IPS-15b (cell line): ENCODE results near the gene TEDC1.

Experiments used
- H3K27me3 ChIP-seq: one replicate; pipeline ENCODE4 v1.6.1; 2013; ENCODE audit warnings: low read length; ENCODE audit not compliant: control insufficient read depth, insufficient read depth
- H3K36me3 ChIP-seq: one replicate; pipeline ENCODE4 v1.6.1; 2013; ENCODE audit warnings: low read length; ENCODE audit not compliant: control insufficient read depth, insufficient read depth
- H3K4me1 ChIP-seq: one replicate; pipeline ENCODE4 v1.6.1; 2013; ENCODE audit warnings: mild to moderate bottlenecking, low read length; ENCODE audit not compliant: control insufficient read depth, insufficient read depth
- H3K4me3 ChIP-seq: one replicate; pipeline ENCODE4 v1.5.1; 2013; ENCODE audit warnings: low read depth, low read length
- H3K9ac ChIP-seq: one replicate; pipeline ENCODE4 v1.6.1; 2013; ENCODE audit warnings: low read depth, mild to moderate bottlenecking, low read length
- H3K9me3 ChIP-seq: one replicate; pipeline ENCODE4 v1.6.1; 2013; ENCODE audit warnings: mild to moderate bottlenecking, low read length; ENCODE audit not compliant: control insufficient read depth, insufficient read depth

Gene TEDC1

GRCh38 chr14:105531088-105531893, 40.2 kb downstream of the TEDC1 start:
- Histone ChIP-seq H3K27me3 (peaks cover 12% of the 10 kb centered on the region), H3K9me3 (no peaks in the 10 kb centered on the region), H3K4me1 (no peaks in the 10 kb centered on the region), H3K36me3 (no peaks in the 10 kb centered on the region), H3K9ac (no peak overlapping the region), H3K4me3 (no peak overlapping the region)

GRCh38 chr14:105531894-105532623, 41.0 kb downstream of the TEDC1 start:
- peaks cover 11% of the 10 kb centered on the region for H3K27me3 ChIP-seq
- no peak overlapping the region for H3K4me3 ChIP-seq
- H3K36me3 ChIP-seq = no peaks in the 10 kb centered on the region
- no peak overlapping the region for H3K9ac ChIP-seq
- H3K4me1 ChIP-seq = no peaks in the 10 kb centered on the region
- H3K9me3 ChIP-seq = no peaks in the 10 kb centered on the region

- no peak overlapping the region for H3K4me3 ChIP-seq
- no peaks in the 10 kb centered on the region for H3K9me3 ChIP-seq
Measured at GRCh38 chr14:105532735-105533141, 41.7 kb downstream of the TEDC1 start.

GRCh38 chr14:105533391-105533790, 42.3 kb downstream of the TEDC1 start:
- no peak overlapping the region for H3K4me3 ChIP-seq
- no peaks in the 10 kb centered on the region for H3K36me3 ChIP-seq
- no peak overlapping the region for H3K9ac ChIP-seq
- H3K4me1 ChIP-seq = no peaks in the 10 kb centered on the region
- no peaks in the 10 kb centered on the region for H3K9me3 ChIP-seq
- H3K27me3 ChIP-seq = peaks cover 2% of the 10 kb centered on the region

More at GRCh38 chr14:105532735-105533141, 41.7 kb downstream of the TEDC1 start:
- Histone ChIP-seq H3K9ac (no peak overlapping the region), H3K27me3 (peaks cover 4% of the 10 kb centered on the region), H3K4me1 (no peaks in the 10 kb centered on the region), H3K36me3 (no peaks in the 10 kb centered on the region)

- H3K4me1 ChIP-seq = no peaks in the 10 kb centered on the region
- H3K9ac ChIP-seq = no peak overlapping the region
- no peaks in the 10 kb centered on the region for H3K9me3 ChIP-seq
- no peak overlapping the region for H3K4me3 ChIP-seq
- H3K27me3 ChIP-seq = no peaks in the 10 kb centered on the region
- H3K36me3 ChIP-seq = no peaks in the 10 kb centered on the region
Measured at GRCh38 chr14:105533811-105534498, 42.9 kb downstream of the TEDC1 start.

- H3K9me3 ChIP-seq = no peaks in the 10 kb centered on the region
- H3K9ac ChIP-seq = no peak overlapping the region
Measured at GRCh38 chr14:105534586-105534985, 43.5 kb downstream of the TEDC1 start.

GRCh38 chr14:105536051-105536450, 45.0 kb downstream of the TEDC1 start:
- H3K36me3 ChIP-seq = peaks cover under 1% of the 10 kb centered on the region
- no peaks in the 10 kb centered on the region for H3K27me3 ChIP-seq
- H3K4me3 ChIP-seq = no peak overlapping the region
- H3K9ac ChIP-seq = no peak overlapping the region
- no peaks in the 10 kb centered on the region for H3K4me1 ChIP-seq
- H3K9me3 ChIP-seq = no peaks in the 10 kb centered on the region

More at GRCh38 chr14:105534586-105534985, 43.5 kb downstream of the TEDC1 start:
- Histone ChIP-seq H3K4me3 (no peak overlapping the region), H3K27me3 (no peaks in the 10 kb centered on the region), H3K36me3 (no peaks in the 10 kb centered on the region), H3K4me1 (no peaks in the 10 kb centered on the region)

- Histone ChIP-seq H3K4me1 (no peaks in the 10 kb centered on the region), H3K27me3 (no peaks in the 10 kb centered on the region), H3K9me3 (no peaks in the 10 kb centered on the region), H3K9ac (no peak overlapping the region), H3K4me3 (no peak overlapping the region), H3K36me3 (peaks cover 3% of the 10 kb centered on the region)
Measured at GRCh38 chr14:105536691-105537579, 45.9 kb downstream of the TEDC1 start.

GRCh38 chr14:105537580-105538474, 46.8 kb downstream of the TEDC1 start:
- Histone ChIP-seq H3K27me3 (no peaks in the 10 kb centered on the region), H3K4me3 (no peak overlapping the region), H3K4me1 (no peaks in the 10 kb centered on the region), H3K36me3 (peaks cover 3% of the 10 kb centered on the region), H3K9ac (no peak overlapping the region), H3K9me3 (no peaks in the 10 kb centered on the region)

GRCh38 chr14:105538481-105539049, 47.5 kb downstream of the TEDC1 start:
- H3K36me3 ChIP-seq = peaks cover 3% of the 10 kb centered on the region
- no peak overlapping the region for H3K9ac ChIP-seq
- H3K27me3 ChIP-seq = no peaks in the 10 kb centered on the region
- H3K9me3 ChIP-seq = no peaks in the 10 kb centered on the region
- H3K4me1 ChIP-seq = no peaks in the 10 kb centered on the region
- H3K4me3 ChIP-seq = no peak overlapping the region
